GM18520 (cell line): Measurements from ENCODE around the gene GNAS.
"Not testable (repeated sequence)": the region's sequence is repeated elsewhere in the genome, so short reads cannot be mapped to it uniquely, and the experiment has no call there.

Experiments
- ATAC-seq: cut with Tn5 transposase; IDR thresholded peaks from one replicate; pipeline ENCODE4 v1.9.1; 2021; ENCODE audit not compliant: unreplicated experiment

The GNAS gene

DNA sequence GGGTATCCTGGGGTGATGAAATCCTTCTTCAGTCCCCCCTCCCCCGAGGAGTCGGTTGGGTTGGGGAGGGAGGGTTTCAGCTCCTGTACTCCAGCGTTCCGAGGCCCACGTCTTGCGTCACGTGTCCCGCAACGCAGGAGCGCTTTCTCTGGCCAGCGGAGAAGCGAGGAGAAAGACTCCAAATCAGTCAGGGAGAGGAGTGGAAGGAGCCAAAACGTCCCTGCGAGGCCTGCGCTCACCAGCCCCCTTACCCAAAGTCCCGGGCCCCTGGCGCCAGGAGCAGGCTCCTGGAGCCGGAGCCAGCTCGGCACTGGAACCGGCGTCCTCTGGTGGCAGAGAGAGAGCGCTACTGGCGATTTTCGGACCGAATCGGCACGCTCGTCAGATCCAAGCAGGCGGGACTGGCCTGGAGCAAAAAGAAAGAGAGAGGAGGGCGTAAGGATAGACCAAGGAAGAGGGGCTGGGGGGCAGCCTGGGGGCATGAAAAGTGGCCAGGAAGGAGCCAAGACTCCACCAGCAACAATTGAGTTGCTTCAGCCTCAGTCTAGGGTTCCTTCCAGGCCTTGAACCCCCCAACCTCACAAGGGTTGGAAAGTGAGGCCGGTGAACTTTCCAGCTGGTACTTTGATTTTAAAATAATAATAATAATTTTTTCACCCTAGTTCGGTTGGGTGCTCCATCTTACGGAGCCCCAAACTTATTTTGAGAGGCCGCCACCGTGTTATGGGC, at the start of gene GNAS:
TSS of gene GNAS (plus strand) at position 174 of the 729 bp plus-strand sequence.
- ATAC-seq = no peak

DNA sequence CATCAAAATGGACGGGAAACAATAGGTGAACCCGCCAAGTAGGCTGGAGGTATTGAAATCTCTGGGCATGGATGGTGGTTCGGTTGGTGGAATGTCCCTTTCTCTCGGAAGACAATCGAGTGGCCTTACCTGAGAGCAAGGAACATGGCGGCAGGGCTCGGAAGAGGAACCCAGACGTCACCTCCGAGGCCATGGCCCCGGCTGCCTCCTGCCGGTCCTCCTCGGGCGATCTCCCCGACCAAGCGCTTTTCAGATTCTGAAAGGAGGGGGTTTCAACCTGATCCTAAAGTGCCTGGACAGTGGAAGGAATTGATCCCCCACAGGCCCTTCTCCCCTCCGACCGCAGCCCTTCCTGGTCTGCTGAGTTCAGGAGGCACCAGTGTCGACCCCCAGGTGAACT, 49.0 kb upstream of the GNAS start:
- ATAC-seq = no peak

DNA sequence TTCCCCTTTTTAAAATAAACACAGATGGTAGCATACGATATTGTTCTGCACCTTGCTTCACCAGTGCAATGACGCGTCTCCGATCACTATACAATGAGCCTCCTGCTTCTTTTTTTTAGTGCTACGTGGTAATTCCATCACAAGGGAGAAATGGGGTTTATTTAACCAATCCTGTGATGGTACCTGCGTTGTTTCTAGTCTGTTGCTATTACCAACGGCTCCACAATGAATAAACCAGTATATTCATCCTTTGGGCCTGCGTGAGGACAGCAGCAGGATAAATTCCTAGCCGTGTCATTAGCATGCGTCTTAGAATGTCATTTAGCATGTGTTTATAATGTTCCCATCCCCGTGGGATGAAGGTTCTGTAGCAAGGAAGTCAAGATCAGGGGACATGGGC, 44.7 kb upstream of the GNAS start:
- ATAC-seq = no peak

DNA sequence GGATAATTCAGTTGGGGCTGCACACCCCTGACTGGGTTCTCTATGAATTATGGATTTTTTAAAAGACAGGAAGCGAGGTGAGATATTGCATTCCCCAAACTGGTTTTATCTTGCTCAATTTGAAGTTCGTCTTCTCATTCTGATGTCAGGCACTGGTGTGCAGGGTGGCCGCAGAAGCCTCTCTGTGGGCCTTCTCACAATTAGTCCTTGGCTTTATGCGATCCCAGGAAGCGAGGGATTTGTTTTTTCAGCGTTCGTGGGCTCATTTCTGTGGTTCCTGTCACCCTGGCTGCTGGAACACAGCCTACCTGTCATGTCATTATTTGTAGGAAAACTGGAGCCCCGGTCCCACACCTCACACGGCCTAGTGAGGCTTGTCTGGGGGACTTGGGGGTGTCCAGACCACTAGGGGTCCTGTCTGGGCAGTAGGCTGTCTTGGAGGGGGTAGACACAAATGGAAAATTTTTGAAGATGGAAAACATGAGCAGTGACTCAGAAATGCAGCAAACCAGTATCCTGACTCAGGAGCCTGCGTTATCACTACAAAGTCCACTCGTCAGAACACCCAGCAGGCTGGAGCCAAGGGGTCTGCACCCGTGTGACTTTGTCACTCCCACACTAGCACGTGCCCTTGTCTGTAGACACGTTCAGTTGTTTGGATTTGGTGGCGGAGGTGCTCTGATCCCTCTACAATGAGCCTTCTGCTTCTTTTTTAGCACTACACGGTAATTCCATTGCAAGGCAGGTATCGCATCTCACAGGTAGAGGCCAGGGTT, 44.1 kb upstream of the GNAS start:
- no peak for ATAC-seq

DNA sequence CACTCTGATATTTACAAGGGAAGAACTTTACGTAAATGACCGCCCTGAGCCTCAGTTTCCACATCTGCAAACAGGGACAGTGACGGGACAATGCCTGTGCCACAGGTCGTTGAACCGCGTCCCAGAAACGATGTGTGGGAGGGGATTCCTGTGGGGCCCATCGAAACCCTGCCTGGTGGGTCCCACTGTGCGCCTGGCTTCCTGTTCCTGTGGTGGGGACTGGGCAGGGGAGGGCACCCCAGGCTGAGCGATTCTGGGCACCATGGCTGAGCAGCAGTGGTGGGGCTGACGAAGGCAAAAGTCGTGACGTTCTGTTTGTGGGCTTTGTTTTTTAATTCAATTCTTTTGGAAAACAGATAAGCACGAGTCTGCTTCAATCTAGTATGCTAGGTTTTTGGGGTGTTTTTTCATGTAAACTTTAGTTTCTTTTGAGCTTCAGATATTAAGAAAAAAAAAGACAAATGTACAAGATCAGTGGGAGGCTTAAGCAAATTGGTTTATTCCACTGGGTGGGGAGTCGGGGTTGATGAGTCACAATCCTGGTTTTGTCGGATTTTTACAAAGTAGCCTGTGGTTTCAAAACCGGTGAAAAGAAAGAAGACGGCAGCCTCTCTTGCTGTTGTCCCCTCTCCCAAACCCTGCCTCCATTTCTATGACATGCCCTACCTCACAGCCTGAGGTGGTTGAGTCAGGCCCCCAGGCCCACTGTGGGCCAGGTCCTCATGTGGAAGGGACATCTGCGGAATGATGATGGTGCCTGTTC, 42.2 kb upstream of the GNAS start:
- ATAC-seq = no peak

DNA sequence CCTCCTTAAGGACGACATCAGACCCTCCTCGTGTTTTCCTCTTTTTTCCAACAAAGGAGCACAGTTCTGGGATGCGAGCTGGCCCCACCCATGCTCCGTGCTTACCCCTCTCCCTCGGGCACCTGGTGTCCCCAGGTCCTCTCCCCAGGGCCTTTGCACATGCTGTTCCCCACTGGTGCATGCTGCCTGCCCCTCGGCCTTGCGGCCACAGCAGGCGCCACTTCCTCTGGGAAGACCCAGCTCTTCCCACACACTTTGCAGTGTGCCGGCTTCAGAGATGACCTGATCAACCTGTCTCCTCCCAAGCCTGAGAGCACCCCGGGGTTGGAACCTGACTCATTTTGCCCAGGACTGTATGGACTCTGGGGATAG, 41.7 kb upstream of the GNAS start:
- ATAC-seq = no peak

DNA sequence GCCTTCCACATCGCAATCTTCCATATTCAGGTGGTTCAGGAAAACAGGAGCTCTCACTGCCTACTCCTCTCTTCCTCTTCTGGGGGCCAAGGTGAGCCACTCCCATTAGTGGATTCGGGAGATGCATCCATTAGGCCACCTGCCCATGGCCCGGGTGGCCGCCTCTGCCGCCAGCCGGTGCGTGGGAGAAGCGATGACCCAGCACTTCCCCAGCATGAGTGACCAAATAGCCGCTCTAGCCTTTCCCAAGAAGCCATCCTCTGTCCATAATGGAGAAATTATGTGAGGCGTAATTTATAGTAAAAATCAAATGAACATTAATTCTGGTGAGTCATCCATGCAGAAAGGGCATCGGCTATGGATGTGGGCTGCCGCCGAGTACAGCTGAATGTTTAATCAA, 41.2 kb upstream of the GNAS start:
- ATAC-seq = no peak

DNA sequence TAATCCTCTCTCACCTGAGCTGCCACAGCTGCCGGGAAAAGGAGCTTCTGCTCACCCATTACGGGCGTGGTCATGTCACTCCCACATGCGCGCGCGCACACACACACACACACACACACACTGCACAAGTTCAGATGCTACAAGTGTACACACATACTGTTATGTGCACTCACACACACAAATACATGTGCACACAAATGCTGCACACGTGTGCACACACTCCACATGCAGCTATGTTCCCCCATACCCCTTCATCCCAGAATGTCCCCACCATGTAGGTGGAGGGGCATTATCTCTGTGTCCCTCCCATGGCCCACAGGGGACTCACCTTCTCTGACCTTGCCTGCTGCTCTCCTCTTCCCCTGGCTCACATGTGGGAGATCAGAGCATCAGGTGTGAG, 39.1 kb upstream of the GNAS start:
- ATAC-seq = no peak

DNA sequence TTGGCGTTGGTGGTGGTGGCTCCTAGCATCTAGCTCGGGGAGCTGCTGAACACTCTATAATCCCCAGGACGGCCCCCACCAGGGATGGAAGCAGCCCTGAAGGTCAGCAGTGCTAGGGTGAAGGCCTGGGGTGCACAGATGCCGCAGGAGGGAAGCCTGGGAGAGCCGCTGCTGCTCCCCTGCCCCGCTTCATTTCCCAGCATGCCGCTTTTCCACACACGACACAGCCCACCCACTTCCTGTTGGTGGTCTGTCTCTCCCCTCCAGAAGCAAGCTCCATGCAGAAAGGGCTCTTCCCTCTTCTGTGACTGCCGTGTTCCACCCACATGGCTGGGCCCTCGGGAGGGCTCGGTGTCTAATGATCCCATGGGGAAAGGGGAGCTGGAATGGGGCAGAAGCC, 37.1 kb upstream of the GNAS start:
- no peak for ATAC-seq

DNA sequence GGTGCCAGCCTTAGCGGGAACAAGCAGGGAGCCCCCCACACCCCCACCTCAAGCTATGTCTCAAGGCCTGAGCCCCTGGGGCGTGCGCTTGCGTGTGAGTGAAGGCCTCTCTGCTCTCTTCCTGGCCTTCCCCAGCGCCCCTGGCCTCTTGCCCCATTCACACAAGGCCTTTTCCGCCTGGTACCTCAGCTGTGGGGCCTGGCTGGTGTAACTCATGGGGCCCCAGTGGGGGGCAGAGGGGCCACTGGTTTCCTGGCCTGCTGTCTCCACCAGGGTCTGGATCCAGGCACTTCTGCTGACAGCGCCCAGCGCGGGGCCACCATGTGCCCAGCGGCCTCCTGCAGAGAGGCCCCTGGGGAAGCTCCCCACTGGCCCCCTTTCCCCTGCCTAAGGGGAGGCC, 36.5 kb upstream of the GNAS start:
- no peak for ATAC-seq

DNA sequence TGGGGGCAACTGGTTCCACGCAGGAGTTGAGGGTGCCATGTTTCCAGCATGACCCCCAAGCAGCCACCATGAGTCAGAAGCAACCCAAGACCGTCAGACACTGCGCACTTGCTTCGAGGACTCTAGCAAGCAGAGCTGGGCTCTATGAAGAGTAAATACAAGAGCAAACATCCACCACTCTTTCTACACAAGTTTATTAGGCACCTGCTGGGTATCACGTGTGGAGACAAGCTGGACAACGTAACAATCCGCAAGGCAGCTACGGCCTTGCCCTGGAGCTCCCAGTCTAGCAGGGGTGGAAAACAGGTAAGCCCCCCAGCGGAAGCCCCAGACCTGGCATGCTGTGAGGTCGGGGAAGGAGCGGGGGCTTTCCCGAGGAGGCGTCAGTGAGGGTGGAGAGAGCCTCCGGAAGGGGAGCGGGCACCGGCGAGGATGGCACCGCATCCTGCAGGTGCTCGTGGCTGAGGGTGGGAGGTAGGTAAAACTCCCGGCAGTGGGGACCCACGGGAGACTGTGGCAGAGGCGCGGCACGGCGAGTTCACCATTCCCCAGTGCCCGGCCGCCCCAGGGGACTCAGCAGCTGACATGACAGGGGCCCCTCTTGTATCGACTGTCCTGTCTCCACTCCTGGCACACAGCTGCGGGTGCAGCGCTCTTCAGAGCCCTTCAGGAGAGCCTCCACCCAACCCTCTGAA, 35.4 kb upstream of the GNAS start:
- no peak for ATAC-seq

DNA sequence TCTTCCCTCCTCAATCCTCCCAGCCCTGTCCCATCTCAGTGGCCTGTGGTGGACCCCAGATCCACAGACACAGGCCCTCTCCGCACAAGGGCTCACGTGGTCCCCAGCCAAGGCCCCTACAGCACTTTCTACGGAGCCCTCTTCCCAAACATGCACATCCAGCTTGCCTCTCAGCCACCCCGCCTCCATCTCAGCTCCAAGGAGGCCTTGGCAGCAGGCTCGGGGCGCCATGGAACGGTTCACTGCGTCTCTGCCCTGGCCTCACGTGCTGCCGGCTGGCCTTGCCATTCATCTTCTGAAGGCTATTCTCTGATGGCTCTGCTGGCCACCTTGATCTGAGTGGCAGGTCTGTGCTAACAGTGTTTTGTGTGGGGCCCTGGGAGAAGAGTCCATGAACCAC, 34.8 kb upstream of the GNAS start:
- no peak for ATAC-seq

DNA sequence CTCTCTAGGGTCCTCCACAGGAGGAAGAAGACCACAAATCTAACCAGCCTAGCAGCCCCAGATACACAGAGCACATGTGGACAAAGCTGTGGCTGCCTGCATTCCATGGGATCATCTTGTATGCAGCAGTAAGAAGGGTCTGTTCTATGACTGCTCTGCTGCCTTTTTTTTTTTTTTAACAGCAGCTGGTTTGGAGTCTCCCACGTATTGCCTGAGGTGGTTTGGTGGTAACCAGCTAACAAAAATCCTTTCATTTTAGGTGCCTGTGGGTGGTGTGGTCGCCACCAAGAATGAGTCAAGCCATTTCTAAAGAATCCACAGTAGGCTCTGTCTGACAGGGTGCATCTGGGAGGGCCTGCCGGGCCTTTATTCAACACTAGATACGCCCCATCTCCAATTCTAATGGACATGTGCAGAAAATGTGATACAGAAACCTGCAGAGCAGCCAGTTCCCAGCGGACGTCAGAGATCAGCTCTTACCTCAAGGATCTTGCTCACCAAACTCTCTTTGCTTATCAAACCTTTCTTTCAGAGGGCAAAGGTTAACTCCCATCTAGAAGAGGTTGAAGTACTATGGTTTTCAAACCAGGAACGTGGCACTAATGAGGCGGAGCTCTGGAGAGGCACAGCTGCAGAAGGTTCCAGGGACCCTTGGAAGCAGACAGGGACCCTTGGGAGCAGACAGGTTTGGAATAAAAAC, 33.8 kb upstream of the GNAS start:
- no peak for ATAC-seq

DNA sequence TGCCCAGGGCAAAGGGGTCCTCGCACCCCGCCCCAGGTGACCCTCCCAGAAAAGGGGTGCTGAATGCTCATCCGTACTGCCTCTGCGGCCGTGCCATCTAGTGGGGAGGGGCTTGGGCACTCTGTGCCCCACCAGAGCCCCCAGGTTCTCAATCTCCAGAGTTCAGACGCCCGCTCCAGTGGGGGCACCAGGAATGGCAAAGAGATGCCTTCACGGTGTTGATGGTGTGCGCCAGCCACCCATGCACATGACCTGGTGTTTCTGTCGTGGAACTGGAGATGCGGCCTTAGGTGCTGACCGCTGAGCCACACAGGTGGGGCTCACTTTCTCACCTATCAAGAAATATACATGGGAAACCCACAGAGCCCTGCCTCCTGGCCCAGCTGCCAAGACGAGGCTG, 32.6 kb upstream of the GNAS start:
- no peak for ATAC-seq

DNA sequence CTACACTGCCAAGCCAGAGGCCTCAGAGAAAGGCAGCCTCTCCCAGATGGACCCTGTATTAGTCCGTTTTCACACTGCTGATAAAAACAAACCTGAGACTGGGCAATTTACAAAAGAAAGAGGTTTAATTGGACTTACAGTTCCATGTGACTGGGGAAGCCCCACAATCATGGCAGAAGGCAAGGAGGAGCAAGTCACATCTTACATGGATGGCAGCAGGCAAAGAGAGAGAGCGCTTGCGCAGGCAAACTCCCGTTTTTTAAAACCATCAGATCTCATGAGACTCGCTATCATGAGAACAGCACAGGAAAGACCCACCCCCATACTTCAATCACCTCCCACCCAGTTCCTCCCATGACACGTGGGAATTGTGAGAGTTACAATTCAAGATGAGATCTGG, 32.0 kb upstream of the GNAS start:
- not testable (repeated sequence) for ATAC-seq

DNA sequence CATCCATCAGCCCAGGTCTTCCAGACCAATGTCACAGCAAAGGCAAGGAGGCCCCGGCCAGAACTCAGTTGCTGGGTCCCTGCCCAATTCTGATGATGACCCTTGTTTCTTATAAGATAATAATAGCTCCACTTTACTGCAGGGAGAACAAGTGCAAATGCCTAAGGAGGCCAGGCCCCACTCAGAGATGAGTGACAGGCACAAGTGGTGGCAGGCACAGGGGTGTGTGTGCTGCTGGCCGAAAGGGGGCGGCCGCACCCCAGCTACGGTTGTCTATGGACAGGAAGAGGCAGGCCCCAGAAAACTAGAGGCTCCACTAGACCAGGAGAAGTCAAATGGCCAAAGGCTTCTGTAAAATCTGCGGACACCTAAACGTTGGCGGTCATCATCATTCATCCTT, 30.4 kb upstream of the GNAS start:
- ATAC-seq = no peak

DNA sequence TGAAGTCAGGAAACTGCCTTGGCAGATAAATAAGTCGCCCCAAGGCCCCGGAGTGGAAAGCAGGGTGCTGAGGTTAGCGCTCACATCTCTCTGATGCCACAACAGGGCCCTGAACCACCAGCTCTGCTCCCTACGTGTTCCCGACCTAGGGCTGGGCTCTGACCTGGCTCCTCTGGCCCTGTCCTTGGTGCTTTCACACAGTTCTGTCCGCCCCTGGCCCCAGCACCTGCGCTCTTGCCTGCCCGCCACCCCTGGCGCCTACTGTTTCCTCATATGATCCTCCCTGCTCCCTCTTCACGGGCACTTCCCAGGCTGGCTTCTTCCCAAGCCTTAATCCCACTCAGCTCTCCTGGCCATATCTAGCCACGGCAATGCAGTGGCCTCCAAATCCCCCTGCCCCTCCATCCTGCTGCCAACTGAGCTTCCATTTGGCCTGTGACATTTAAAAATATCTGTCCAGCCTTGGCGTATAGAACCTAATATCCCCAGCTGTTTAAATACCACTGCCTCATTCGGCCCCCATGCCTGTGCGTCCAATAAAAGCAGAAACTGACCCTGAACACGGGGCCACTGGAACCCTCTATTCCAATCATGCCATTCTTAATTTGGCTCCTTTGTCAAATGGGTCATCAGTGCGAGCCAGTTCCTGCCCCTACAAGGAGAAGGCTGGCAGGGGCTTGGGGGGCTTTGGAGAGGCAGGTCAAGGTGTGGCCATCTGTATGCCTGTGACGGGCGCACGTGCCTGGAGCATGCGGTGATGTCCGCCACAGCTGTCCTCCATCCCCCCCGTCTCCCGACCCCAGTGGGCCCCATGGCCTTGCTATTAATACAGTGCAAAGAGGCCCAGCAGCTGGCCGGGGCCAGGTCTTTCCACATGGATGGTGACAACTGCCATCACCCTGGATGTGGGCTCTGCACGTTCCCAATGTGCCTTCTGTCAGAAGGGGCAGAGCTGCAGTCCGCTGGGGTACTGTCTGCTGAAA, 29.5 kb upstream of the GNAS start:
- no peak for ATAC-seq

DNA sequence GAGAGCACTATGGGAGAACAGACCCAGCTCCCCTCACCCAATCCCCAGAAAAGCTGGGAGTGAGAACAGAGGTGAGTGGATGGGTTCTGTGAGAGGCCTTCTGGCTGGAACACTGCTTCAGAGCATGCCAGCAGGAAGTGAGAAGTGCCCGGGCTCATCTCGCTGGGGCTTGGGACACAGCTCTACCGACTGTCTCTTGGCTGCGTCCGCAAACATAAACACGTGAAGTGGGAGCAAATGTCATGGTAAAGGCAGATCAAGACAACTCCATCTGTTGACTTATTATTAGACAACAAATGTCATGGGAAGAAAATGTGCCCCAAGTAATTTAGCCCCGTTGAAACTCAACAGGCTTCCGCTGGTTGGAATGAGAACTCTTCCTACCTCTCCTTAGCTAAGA, 27.7 kb upstream of the GNAS start:
- no peak for ATAC-seq

DNA sequence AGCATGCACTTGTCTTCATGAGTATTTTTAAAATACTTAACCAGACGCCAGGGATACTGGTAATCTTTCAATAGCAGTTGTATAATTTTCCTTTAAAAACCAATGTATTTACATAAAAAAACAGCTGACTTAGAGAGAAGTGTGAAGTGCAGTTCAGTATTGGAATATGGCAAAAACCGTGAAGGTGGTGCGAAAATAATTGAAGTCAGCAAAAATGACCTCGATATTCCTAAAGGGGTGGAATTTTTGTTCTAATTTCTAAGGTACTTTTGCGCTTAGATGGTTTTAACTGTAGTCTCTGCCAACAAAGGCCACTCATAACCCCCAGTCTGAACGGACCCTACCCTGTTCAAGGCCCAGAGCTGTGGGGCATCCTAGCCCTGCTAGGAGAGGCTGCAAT, 27.1 kb upstream of the GNAS start:
- no peak for ATAC-seq

DNA sequence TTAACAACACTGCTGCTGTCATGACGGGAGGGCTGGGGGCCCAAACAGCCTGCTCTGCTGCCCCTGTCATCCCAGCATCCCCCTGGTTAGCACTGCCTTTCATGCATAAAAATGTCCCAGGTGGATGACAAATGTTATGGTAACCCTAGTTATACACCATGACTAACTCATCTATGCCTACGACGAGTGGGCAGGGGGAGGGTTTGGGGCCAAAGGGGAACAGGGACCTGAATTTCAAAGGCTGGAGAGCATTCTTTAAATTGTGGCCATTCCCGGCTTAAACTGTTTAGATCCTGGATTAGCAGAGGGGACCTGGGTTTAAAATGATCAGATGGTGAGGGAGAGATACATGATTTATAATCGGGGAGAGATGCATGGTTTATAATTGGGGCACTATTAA, 26.2 kb upstream of the GNAS start:
- ATAC-seq = no peak
